Naive B cell (primary cell): ENCODE data around the gene NUMA1. TPM values are rescaled to one million over a fixed set of nuclear protein-coding genes. Genes with fewer than 3 reads are reported as not detected.
A peak's percentile ranks its signal among the peaks of the same experiment; 100 is the strongest.

Source experiments
- ATAC-seq, 2 donors: fragments of 150-1000 bp; cut with Tn5 transposase; 2 replicates each; pipeline ENCODE4 v1.10.0; 2021; ENCODE audit warnings: low read depth in 2 of 2, mild to moderate bottlenecking in 2 of 2, moderate library complexity in 2 of 2
- DNase-seq: peaks from one replicate; pipeline ENCODE4 v3.0.0; 2022
- H3K27ac Mint-ChIP-seq, 6 donors: one replicate each; pipeline ENCODE4 v1.8.0; 2020 to 2022; ENCODE audit warnings: mild to moderate bottlenecking in 6 of 6, mixed read lengths in 6 of 6, moderate library complexity in 5 of 6, inconsistent platforms in 2 of 6
- H3K27me3 Mint-ChIP-seq, 3 donors: one replicate each; pipeline ENCODE4 v1.8.0; 2021 to 2022; ENCODE audit warnings: mixed read lengths in 3 of 3, mild to moderate bottlenecking in 1 of 3
- H3K36me3 Mint-ChIP-seq, 2 donors: one replicate each; pipeline ENCODE4 v1.8.0; 2020 to 2022; ENCODE audit warnings: mixed read lengths in 2 of 2, inconsistent platforms in 1 of 2, mild to moderate bottlenecking in 1 of 2
- H3K4me1 Mint-ChIP-seq, 3 donors: one replicate each; pipeline ENCODE4 v1.8.0; 2020 to 2022; ENCODE audit warnings: mixed read lengths in 3 of 3, inconsistent platforms in 1 of 3, mild to moderate bottlenecking in 1 of 3, moderate library complexity in 1 of 3
- H3K4me3 Mint-ChIP-seq, 8 donors: one replicate each; pipeline ENCODE4 v1.8.0; 2020 to 2022; ENCODE audit warnings: mild to moderate bottlenecking in 8 of 8, mixed read lengths in 8 of 8, moderate library complexity in 8 of 8, inconsistent platforms in 2 of 8
- H3K9me3 Mint-ChIP-seq, 7 donors: one replicate each; pipeline ENCODE4 v1.8.0; 2020 to 2022; ENCODE audit warnings: mixed read lengths in 7 of 7, mild to moderate bottlenecking in 5 of 7, inconsistent platforms in 2 of 7, moderate library complexity in 1 of 7
- polyA plus RNA-seq, 6 donors: library from polyadenylated mRNA; unstranded; fragments of 300-500 nt; fragmentation: Illumina TruSeq; gene quantifications; one replicate each; pipeline ENCODE4 v1.2.3, GENCODE V29; 2021; ENCODE audit warnings: low read depth in 6 of 6

The NUMA1 gene, protein sequence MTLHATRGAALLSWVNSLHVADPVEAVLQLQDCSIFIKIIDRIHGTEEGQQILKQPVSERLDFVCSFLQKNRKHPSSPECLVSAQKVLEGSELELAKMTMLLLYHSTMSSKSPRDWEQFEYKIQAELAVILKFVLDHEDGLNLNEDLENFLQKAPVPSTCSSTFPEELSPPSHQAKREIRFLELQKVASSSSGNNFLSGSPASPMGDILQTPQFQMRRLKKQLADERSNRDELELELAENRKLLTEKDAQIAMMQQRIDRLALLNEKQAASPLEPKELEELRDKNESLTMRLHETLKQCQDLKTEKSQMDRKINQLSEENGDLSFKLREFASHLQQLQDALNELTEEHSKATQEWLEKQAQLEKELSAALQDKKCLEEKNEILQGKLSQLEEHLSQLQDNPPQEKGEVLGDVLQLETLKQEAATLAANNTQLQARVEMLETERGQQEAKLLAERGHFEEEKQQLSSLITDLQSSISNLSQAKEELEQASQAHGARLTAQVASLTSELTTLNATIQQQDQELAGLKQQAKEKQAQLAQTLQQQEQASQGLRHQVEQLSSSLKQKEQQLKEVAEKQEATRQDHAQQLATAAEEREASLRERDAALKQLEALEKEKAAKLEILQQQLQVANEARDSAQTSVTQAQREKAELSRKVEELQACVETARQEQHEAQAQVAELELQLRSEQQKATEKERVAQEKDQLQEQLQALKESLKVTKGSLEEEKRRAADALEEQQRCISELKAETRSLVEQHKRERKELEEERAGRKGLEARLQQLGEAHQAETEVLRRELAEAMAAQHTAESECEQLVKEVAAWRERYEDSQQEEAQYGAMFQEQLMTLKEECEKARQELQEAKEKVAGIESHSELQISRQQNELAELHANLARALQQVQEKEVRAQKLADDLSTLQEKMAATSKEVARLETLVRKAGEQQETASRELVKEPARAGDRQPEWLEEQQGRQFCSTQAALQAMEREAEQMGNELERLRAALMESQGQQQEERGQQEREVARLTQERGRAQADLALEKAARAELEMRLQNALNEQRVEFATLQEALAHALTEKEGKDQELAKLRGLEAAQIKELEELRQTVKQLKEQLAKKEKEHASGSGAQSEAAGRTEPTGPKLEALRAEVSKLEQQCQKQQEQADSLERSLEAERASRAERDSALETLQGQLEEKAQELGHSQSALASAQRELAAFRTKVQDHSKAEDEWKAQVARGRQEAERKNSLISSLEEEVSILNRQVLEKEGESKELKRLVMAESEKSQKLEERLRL (N-terminal part only)
- 100 to 1,000 TPM in 1 of 6 donors, 10 to 100 TPM in 4, 1 to 10 TPM in 1; 5.4 to 102 (median 20.4) TPM for polyA plus RNA-seq

DNA sequence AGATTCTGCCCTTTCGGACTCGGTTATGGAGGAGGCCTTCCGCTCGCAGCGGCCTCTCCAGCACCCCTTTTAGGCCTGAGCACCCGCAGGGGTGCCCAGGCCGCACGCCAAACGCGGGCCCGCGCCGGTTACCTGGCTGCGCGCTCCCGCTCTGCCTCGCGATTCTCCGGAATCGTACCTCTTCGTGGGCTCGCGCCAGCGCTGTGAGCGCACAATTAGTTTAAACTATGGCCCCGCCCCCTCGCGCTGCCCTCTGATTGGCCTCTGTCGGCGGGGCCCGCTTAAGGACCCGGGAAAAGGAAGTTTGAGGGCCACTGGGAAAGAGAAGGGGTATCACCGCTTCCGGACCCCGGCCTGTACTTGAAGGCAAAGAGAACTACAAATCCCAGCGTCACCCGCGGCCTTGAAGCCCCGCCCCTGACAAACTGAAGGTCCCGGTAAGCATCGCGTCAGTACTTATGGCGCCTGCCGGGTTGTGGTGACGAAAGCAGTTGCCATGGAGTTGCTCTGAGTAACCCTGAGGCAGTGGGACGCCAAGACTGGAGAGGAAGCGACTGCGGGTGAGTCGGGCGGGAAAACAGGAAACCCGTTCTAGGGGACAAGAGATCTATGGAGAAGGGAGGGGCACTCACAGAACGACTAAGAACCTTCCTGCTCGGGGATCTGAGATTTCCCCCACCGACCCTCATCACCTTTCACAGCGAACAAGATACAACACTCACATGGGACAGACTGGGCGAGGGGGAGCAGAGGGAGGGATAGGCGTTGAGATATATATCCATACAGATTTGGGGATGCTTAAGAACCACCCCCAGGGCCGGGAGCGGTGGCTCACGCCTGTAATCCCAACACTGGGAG is at the start of gene NUMA1, which contains the start of gene LRRC51:
TSS of gene NUMA1 (minus strand) at position 217 of the 858 bp plus-strand sequence. CDS start 44,599 bp downstream, outside the sequence.
TSS of gene LRRC51 (plus strand) at position 525 of the 858 bp plus-strand sequence. CDS start 8,234 bp downstream, outside the sequence.
- H3K36me3 Mint-ChIP-seq: no peaks in the 10 kb centered on the region
- no peaks in the 10 kb centered on the region for H3K9me3 Mint-ChIP-seq
- ATAC-seq: peak; percentile 89 to 90
- peak within 1 kb of the TSS; percentile 85 to 99 (median 97) for H3K4me3 Mint-ChIP-seq
- H3K27ac Mint-ChIP-seq: peak within 1 kb of the TSS; percentile 95 to 100 (median 100)
- DNase-seq: peak; percentile 99
- peaks cover 41 to 43% (median 41%) of the 10 kb centered on the region in 3 donors for H3K4me1 Mint-ChIP-seq
- H3K27me3 Mint-ChIP-seq: no peaks in the 10 kb centered on the region

- no peak for ATAC-seq
- no peak for DNase-seq
- Mint-ChIP-seq H3K27ac (no peak overlapping the region), H3K36me3 (peaks cover 14 to 21% of the 10 kb centered on the region in 2 donors), H3K9me3 (peaks cover 9 to 46% (median 34%) of the 10 kb centered on the region in 7 donors), H3K27me3 (peaks cover 15 to 38% (median 36%) of the 10 kb centered on the region in 3 donors), H3K4me1 (no peaks in the 10 kb centered on the region), H3K4me3 (no peak overlapping the region)
Observed at GRCh38 chr11:72129381-72129780, 49.0 kb upstream of the NUMA1 start.

DNA sequence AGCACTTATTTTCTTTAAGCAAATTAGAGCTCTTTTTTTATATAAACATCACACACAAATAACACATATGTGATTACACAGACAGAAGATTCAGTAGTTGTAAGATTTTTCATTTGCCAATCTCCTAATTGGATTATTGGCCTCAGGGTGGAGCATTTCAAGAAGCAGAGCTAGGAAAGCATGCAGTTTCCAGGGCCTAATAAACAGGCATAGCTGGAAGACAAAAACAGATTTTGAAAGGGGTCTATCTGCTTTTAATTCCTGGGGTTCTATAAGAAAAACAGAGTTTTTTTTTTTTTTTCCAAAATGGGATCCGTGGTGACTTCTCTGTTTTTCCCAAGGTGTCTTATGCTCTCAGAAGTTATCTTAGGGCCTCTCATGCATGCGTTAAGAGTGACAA is 47.6 kb upstream of the NUMA1 start:
- DNase-seq: no peak
- no peak for ATAC-seq
- Mint-ChIP-seq H3K36me3 (peaks cover 14 to 25% of the 10 kb centered on the region in 2 donors), H3K9me3 (peaks cover 9 to 46% (median 34%) of the 10 kb centered on the region in 7 donors), H3K4me3 (no peak overlapping the region), H3K27ac (no peak overlapping the region), H3K27me3 (peaks cover 19 to 44% (median 43%) of the 10 kb centered on the region in 3 donors), H3K4me1 (no peaks in the 10 kb centered on the region)

- Mint-ChIP-seq H3K27ac (no peak overlapping the region), H3K9me3 (peaks cover 9 to 46% (median 34%) of the 10 kb centered on the region in 7 donors), H3K36me3 (peaks cover 16 to 25% of the 10 kb centered on the region in 2 donors), H3K4me1 (no peaks in the 10 kb centered on the region), H3K27me3 (peaks cover 27 to 51% (median 38%) of the 10 kb centered on the region in 3 donors), H3K4me3 (no peak overlapping the region)
- DNase-seq (no peak), ATAC-seq (no peak)
Observed at GRCh38 chr11:72125956-72126355, 45.6 kb upstream of the NUMA1 start.

GRCh38 chr11:72124046-72124445 is 43.7 kb upstream of the NUMA1 start:
- Mint-ChIP-seq H3K27me3 (peaks cover 24 to 55% (median 40%) of the 10 kb centered on the region in 3 donors), H3K4me1 (no peaks in the 10 kb centered on the region), H3K36me3 (peaks cover 18 to 20% of the 10 kb centered on the region in 2 donors), H3K27ac (no peak overlapping the region), H3K9me3 (peaks cover 7 to 38% (median 30%) of the 10 kb centered on the region in 7 donors), H3K4me3 (peak overlapping the region in 1 of 8 donors; percentile 36)
- DNase-seq: no peak
- no peak for ATAC-seq

- Mint-ChIP-seq H3K27me3 (peaks cover 28 to 56% (median 40%) of the 10 kb centered on the region in 3 donors), H3K4me3 (no peak overlapping the region), H3K27ac (no peak overlapping the region), H3K36me3 (peaks cover 10 to 11% of the 10 kb centered on the region in 2 donors), H3K4me1 (no peaks in the 10 kb centered on the region), H3K9me3 (peaks cover 2 to 30% (median 22%) of the 10 kb centered on the region in 7 donors)
- ATAC-seq (no peak), DNase-seq (no peak)
Observed at GRCh38 chr11:72123117-72123653, 42.8 kb upstream of the NUMA1 start.

DNA sequence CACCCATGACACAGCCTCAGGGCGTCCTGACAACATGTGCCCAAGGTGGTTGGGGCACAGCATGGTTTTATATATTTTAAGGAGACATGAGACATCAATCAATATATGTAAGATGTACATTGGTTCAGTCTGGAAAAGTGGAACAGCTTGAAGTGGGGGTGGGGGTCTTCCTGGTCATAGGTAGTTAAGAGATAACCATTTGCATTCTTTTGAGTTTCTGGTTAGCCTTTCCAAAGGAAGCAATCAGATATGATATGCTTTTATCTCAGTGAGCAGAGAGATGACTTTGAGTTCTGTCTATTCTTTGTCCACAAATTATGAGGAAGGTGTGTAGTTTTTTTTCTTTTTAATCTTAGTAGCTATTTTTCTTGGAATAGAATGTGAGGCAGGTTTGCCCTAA is 42.3 kb upstream of the NUMA1 start:
- peaks cover 29 to 59% (median 46%) of the 10 kb centered on the region in 3 donors for H3K27me3 Mint-ChIP-seq

DNA sequence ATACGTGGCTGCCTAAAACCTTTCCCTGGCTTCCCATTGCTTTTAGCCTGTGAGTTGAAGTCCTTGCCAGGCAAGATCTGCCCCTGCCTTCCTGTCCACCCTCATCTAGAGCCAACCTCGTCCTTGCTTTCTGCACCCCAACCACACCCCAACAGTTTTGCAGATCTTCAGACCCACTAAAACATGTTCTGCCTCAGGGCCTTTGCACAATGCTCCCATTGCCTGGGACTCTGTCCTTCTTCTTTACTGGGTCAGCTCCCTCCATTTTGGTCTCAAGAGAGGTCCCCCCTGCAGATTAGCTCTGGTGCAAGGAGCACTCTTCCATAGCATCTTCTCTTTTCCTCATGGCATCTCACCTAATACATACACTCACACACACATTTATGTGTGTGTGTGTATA is 40.6 kb upstream of the NUMA1 start:
- no peak for ATAC-seq
- H3K27me3 Mint-ChIP-seq: peaks cover 33 to 73% (median 61%) of the 10 kb centered on the region in 3 donors
- peaks cover 5 to 10% of the 10 kb centered on the region in 2 donors for H3K36me3 Mint-ChIP-seq

More for the DNA sequence above, 42.3 kb upstream of the NUMA1 start:
- Mint-ChIP-seq H3K4me1 (no peaks in the 10 kb centered on the region), H3K4me3 (no peak overlapping the region), H3K27ac (no peak overlapping the region), H3K36me3 (peaks cover 5 to 10% of the 10 kb centered on the region in 2 donors), H3K9me3 (peaks cover 2 to 24% (median 18%) of the 10 kb centered on the region in 7 donors)
- ATAC-seq (no peak), DNase-seq (no peak)

DNA sequence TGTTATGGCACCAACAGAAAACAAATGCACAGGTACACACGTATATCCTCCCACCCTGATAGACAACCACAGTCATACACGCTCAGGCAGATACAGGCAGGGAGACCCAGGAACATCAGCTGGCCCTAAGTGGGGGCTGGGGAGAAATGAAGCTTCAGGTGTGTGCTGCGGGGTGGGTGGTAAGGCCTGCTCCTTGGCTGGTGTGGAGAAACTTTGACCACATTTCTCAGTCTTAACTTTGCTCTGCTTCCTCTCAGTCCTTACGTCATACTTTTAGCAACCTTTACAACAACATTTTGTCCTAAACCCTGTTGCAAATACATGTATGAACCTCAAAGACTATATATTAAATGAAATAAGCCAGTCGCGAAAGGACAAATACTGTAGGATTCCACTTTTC is 38.9 kb upstream of the NUMA1 start:
- H3K27ac Mint-ChIP-seq: no peak overlapping the region
- H3K36me3 Mint-ChIP-seq: peaks cover 5 to 8% of the 10 kb centered on the region in 2 donors
- peaks cover 0 to 4% (median under 1%) of the 10 kb centered on the region in 7 donors for H3K9me3 Mint-ChIP-seq
- ATAC-seq (no peak), DNase-seq (no peak)
- peak overlapping the region in 1 of 8 donors; percentile 37 for H3K4me3 Mint-ChIP-seq
- H3K4me1 Mint-ChIP-seq: no peaks in the 10 kb centered on the region
- peaks cover 35 to 75% (median 59%) of the 10 kb centered on the region in 3 donors for H3K27me3 Mint-ChIP-seq

More for the DNA sequence above, 40.6 kb upstream of the NUMA1 start:
- no peak for DNase-seq
- peaks cover 0 to 13% (median 7%) of the 10 kb centered on the region in 7 donors for H3K9me3 Mint-ChIP-seq
- no peaks in the 10 kb centered on the region for H3K4me1 Mint-ChIP-seq
- no peak overlapping the region for H3K27ac Mint-ChIP-seq
- H3K4me3 Mint-ChIP-seq: no peak overlapping the region

DNA sequence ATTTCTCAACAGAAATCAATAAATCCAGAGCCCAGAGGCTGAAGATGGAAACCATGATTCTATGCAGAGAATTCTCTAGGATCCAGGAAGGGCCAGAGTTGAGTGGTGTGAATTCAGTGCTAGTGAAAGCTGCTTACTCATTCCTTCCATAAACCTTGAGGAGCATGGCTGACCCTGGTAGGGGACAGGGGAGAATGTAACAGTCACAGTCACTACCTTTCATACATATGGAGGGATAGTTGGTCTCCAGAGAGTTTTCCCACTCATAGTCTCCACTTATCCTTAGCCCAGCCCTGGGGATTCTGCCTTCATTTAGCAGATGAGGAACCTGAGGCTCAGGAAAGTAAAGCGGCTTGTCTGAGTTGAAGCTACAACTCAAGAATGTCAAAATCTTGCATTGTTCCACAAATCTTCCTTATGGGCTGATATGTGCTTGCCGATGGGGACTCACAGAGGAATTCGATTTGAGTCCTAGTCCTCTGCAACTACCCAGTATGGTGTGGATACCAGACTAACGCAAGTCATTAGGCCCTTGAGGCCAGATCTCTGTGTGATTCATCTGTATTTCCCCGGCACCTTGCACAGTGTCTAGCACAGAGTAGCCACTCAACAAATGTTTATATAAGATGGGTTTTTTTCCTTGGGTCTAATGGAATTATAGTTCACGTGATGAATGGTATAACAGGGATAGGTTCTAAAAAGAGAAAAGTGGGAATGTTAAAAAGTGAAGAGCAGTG is 35.8 kb upstream of the NUMA1 start:
- peak overlapping the region in 1 of 6 donors; percentile 11 for H3K27ac Mint-ChIP-seq
- DNase-seq (no peak), ATAC-seq (no peak)
- peak overlapping the region in 1 of 8 donors; percentile 47 for H3K4me3 Mint-ChIP-seq
- H3K9me3 Mint-ChIP-seq: peaks cover 0 to 7% (median 0%) of the 10 kb centered on the region in 7 donors
- peaks cover 23 to 54% (median 47%) of the 10 kb centered on the region in 3 donors for H3K27me3 Mint-ChIP-seq
- peaks cover 5 to 12% of the 10 kb centered on the region in 2 donors for H3K36me3 Mint-ChIP-seq
- peaks cover 19 to 24% (median 21%) of the 10 kb centered on the region in 3 donors for H3K4me1 Mint-ChIP-seq

DNA sequence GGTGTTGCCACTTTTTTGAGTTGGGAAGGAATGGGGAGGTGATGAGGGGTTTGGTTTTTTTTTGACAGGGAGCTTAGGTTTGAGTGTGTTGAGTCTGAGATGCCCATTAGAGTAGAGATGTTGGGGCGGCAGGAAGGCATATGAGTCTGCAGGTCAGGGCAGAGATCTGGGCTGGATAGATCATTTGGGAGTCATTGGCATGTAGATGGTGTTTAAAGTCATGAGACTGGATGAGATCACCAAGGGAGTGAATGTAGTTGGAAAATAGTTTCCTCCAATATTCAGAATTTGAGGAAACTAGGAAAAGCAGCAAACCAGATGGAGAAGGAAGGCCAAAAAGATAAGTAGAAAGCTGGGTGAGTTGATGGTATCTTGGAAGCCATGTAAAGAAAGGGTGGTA is 34.2 kb upstream of the NUMA1 start:
- peaks cover 0 to 7% (median 0%) of the 10 kb centered on the region in 7 donors for H3K9me3 Mint-ChIP-seq
- peaks cover 29 to 31% (median 29%) of the 10 kb centered on the region in 3 donors for H3K4me1 Mint-ChIP-seq
- DNase-seq (no peak), ATAC-seq (no peak)
- peak overlapping the region in 4 of 6 donors; percentile 25 to 98 (median 75) for H3K27ac Mint-ChIP-seq
- peak overlapping the region in 1 of 8 donors; percentile 31 for H3K4me3 Mint-ChIP-seq
- peaks cover 0 to 19% of the 10 kb centered on the region in 2 donors for H3K36me3 Mint-ChIP-seq
- peaks cover 20 to 41% (median 40%) of the 10 kb centered on the region in 3 donors for H3K27me3 Mint-ChIP-seq
